HG02678 (cell line): ENCODE measurements around the gene XAF1.
"Not testable (repeated sequence)": the region's sequence is repeated elsewhere in the genome, so short reads cannot be mapped to it uniquely, and the experiment has no call there.

Experiments
- ATAC-seq: cut with Tn5 transposase; IDR thresholded peaks from one replicate; pipeline ENCODE4 v1.9.1; 2021; ENCODE audit warnings: mild to moderate bottlenecking, moderate library complexity; ENCODE audit not compliant: unreplicated experiment

Gene XAF1

GRCh38 chr17:6797718-6798351 lies 42.0 kb downstream of the XAF1 start:
- no peak for ATAC-seq

- no peak for ATAC-seq
Observed at GRCh38 chr17:6799738-6800137, 43.9 kb downstream of the XAF1 start.

DNA sequence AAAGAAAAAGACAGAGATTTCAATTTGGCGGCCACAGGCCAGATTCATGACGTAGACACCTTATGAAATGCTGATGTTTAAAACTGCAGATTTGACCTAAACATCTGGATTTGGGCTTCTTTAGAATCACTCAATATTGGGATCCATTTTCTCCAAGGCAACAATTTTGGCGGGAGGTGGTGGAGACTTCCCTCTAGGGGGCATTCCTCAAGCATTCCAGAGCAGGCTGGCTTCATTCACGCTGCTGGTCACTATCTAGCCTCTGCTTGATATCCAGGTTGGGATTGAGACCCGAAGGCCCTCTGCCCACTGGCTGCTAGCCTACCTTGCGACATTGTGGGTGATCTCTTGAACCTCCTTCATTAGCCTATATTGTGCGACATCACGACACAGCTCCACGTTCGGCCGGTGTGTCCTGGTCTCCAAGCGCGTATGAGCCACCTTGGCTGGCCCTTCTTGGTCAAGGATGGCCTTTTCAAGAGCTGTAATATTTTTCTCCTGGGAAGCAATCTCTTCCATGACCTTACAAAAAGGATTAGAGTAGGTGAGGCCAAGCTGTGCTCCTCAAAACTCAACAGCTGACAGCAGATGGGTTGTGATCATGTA lies 44.7 kb downstream of the XAF1 start:
- ATAC-seq: no peak

GRCh38 chr17:6811510-6811909 lies 55.7 kb downstream of the XAF1 start:
- ATAC-seq: no peak

- no peak for ATAC-seq
Observed at GRCh38 chr17:6812295-6812694, 56.4 kb downstream of the XAF1 start.

DNA sequence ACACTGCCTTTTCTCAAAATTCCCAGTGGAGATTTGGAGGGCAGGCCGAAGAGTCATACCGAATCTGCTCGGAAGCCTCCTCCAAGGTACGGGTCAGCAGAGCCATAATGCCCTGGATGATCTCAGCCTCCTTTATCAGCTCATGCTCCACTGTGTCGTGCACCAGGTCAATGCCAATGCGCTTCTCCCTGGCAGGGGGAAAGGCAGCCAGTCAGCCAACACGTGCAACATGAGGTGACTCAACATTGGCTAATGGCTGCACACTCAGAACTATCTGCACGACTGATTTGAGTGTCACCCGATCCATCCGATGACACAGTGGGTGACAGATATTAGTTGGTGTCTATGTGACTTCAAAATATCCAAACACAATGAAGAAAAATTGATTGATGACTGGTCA lies 59.9 kb downstream of the XAF1 start:
- ATAC-seq: no peak

- not testable (repeated sequence) for ATAC-seq
Observed at GRCh38 chr17:6816368-6816767, 60.5 kb downstream of the XAF1 start.

DNA sequence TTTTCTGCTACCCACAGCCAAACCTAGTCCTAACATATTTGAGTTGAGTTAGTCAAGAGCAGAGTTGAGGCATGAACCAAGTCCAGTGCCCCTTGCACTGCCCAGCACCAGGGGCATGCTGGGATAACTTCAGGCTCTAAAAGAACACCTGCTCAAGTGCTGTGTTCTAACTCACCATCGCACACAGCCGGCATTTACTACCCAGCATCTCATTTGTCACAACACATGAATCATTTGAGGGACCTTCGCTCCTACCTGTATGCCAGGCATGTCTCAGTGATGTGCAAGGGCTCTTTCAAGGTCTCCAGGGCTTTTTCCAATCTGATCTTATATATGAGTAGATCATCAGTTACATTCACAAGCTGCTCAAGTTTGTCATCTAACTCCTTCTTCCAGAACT lies 63.1 kb downstream of the XAF1 start:
- ATAC-seq: no peak

DNA sequence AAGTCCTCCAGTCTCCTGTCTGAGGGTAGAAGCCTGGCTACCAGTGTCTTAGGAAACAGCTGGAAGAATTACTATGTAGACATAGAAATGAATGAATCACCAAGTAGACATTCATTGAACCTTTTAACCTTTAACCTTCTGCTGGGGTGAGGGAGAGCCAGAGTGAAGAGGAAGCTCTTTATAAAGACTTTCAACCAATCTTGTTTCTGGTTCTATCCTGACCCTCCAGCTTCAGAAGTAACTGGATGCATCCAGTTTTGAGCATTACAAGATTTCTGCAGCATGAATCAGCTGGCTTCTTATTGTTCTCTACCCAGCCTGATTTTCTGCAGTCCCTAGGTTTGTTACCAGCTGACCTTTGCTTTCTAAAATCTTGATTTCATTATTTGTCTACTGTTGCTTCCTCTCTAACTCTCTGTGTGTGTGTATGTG lies 67.2 kb downstream of the XAF1 start:
- no peak for ATAC-seq
